ENCODE data around the gene PRKAB1.
A peak's percentile ranks its signal among the peaks of the same experiment; 100 is the strongest.
"Not testable (repeated sequence)": the region's sequence is repeated elsewhere in the genome, so short reads cannot be mapped to it uniquely, and the experiment has no call there.

PRKAB1 gene

DNA sequence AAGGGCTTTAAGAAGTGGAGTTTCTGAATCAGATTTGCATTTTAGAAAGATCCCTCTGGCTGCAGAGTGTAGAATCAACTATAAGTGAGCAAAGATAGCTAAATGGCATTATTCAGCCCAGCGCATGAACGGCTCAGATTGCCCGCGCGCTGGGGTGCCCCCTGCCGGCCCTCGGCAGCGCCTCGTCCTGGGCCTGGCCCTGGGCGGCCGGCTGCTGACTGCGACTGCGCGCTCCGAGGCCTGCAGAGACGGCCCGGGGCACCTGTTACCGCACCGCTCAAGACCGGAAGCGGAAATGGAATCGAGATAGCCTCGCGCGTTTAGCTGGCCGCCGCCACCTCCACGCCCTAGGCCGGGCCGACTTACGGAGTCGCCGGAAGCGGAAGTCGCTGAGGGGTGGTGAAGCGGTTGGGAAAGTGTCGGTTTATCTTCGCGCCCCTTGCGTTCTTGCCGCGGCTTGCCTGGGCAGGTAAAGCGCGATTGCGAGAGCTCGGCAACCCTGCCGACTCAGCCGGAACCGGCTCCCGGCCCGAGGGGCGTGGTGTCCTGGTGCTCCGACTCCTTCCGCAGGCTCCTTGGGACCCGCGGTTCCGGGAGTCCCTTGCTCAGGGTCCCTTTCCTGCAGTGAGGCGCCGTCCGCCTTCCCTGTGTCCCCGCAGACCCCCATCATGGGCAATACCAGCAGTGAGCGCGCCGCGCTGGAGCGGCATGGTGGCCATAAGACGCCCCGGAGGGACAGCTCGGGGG, at the start of gene PRKAB1:
PRKAB1 (plus strand) TSS at position 557 of the 747 bp plus-strand sequence; CDS start at position 669, 112 bp downstream.
- DNase-seq (ENCODE audit: low read depth in 2 of 2), result peak; percentile 95

DNA sequence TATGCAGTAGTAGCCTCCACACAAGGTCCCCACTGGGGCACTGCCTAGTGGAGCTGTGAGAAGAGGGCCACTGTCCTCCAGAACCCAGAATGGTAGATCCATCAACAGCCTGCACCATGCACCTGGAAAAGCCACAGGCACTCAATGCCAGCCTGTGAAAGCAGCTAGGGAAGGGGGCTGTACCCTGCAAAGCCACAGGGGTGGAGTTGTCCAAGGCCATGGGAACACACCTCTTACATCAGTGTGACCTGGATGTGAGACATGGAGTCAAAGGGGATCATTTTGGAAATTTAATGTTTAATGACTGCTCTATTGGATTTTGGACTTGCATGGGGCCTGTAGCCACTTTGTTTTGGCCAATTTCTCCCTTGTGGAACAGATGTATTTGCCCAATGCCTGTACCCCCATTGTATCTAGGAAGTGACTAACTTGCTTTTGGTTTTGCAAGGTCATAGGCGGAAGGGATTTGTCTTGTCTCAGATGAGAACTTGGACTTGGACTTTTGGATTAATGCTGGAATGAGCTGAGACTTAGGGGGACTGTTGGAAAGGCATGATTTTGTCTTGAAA, 49.5 kb upstream of the PRKAB1 start:
- not testable (repeated sequence) for DNase-seq (ENCODE audit: low read depth in 2 of 2)

DNA sequence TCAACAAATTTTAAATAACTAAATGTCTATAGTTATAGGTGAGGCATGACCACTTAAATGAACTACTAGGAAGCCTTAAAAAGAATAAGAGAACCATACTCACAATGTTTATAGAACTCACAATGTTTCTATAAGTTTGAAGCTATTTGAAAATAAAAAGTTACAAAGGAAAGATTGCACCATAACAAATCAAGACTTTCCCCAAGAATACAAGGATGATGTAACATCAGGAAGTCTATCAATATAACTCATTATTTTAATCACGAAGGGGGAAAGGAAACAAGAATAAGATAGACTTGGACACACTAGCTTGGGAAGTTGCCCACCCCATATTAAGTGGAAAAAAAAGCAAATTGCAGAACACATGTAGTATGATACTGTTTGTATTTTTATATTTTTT, 47.4 kb upstream of the PRKAB1 start:
- no peak for DNase-seq (ENCODE audit: low read depth in 2 of 2)

- no peak for DNase-seq (ENCODE audit: low read depth in 2 of 2)
These were observed 46.1 kb upstream of the PRKAB1 start for GRCh38 chr12:119621878-119622277.

GRCh38 chr12:119624966-119625365, 43.0 kb upstream of the PRKAB1 start:
- no peak for DNase-seq (ENCODE audit: low read depth in 2 of 2)

DNA sequence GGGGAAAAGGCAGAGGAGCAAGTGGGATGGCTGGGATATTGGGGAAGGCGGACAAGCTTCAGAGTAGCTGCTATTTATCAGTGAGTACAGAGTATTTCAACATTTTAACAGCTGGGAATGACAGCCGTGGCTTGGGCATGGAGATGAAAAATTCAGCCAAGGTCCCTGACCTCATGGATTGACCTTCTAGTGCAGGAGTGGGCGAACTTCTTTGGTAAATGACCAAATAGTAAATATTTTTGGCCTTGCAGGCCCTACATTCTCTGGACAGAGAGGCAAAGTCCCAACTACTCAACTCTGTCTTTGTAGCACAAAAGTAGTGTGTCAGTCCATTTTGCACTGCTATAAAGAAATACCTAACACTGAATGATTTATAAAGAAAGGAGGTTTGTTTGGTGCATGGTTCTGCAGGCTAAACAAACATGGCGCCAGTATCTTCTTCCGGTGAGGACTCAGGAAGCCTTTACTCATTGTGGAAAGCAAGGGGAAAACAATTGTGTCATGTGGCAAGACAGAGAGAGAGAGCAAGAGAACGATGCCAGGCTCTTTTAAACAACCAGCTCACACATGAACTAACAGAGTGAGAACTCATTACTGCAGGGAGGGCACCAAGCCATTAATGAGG, 40.8 kb upstream of the PRKAB1 start:
- no peak for DNase-seq (ENCODE audit: low read depth in 2 of 2)

DNA sequence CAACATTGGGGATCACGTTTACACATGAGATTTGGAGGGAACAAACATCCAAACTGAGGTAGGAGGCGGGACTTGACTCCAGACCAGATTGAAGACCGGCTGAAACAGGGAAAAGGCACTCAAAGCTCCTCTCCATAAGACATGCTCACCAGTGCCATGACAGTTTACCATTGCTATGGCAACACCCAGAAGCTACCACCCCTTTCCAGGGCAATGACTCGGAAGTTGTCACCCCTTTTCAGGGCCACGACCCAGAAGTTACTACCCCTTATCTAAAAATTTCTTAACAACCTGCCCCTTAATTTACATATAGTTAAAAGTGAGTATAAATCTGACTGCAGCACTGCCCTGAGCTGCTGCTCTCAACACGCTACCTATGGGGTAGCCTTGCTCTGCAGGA, 40.2 kb upstream of the PRKAB1 start:
- DNase-seq (ENCODE audit: low read depth in 2 of 2), result no peak

- no peak for DNase-seq (ENCODE audit: low read depth in 2 of 2)
These were observed 37.6 kb upstream of the PRKAB1 start for GRCh38 chr12:119630223-119630780.

GRCh38 chr12:119630962-119631550, 36.9 kb upstream of the PRKAB1 start:
- no peak for DNase-seq (ENCODE audit: low read depth in 2 of 2)

GRCh38 chr12:119631930-119632678, 35.8 kb upstream of the PRKAB1 start:
- no peak for DNase-seq (ENCODE audit: low read depth in 2 of 2)

DNA sequence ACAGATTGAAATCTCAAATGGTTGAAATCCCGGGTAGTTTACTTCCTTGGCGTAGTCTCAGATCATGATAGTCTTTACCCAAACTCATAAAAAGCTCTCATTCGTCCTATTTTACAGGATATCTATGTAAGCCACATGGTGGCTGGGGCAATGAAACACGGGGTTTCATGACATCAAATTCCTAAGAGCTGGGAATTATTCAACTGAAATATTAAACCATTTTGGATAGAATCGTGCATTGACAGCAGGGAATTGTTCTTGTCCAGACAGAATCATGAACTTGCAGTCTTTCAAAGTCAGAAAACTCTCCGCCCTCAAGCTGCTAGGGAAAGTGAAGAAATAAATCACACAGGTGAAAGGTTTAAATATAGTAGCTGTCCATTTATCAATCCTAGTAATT, 33.2 kb upstream of the PRKAB1 start:
- no peak for DNase-seq (ENCODE audit: low read depth in 2 of 2)

DNA sequence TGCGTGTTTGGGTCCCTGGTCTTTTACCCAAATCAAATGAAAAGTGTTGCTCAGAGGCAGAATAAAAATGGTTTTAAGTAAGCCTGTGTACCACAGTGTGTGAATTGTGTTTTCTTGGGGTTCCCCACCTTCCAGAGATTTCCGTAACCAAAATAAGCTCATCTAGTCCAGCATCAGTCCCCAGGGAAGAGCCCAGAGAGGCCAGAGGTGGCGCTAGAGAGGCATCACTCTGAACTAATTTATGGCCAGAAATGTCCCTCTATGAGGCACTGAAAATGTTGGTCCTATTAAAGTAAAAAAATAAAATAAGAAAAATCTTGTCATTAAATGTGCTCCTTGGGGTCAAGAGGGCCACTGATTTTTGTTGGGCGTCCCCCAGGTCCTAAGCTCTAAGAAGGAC, 24.9 kb upstream of the PRKAB1 start:
- no peak for DNase-seq (ENCODE audit: low read depth in 2 of 2)

DNA sequence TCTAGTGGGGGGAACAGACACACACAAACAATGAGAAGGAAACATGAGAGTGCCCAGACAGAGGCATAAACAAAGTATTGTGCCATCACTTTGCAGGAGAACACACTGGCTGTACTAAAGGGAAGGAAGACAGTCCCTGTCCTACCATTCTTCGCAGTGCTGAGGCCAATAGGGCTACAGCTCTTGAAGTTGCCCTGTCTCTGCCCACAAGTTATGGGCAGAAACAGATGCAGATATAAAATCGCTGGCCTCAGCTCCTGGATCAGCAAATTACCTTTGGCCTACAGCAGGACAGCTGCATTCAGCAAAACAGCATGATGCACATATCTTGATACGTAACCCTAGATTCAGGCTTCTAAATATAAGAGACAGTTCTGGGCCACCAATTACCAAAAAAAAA, 23.0 kb upstream of the PRKAB1 start:
- DNase-seq (ENCODE audit: low read depth in 2 of 2), result no peak

DNA sequence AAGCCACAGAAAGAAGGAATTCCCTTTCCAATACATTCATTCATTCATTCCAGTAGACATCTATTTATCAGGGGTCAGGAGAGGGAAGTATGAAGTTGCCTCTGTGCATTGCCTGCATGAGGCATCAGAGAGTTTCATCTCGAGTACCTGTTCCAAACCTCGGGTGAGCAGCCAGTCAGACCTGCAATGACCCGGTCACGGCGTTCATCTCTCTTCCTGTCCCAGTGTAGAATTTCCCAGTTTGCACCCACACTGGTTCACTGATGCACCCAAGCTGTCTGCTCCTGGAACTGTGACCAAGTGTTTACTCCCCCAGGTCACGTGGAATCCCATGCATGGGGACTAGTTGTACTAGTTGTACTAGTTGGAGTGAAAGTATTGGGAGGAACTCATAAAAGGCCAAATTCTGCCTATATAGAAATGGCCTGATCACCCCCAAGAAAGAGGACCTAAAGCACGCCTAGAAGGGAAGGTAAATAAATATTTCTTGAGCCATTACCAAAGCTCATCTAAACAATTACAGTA, 22.3 kb upstream of the PRKAB1 start:
- no peak for DNase-seq (ENCODE audit: low read depth in 2 of 2)

- no peak for DNase-seq (ENCODE audit: low read depth in 2 of 2)
These were observed 18.6 kb upstream of the PRKAB1 start for GRCh38 chr12:119649202-119649808.

GRCh38 chr12:119652665-119653064, 15.3 kb upstream of the PRKAB1 start:
- no peak for DNase-seq (ENCODE audit: low read depth in 2 of 2)

- not testable (repeated sequence) for DNase-seq (ENCODE audit: low read depth in 2 of 2)
These were observed 10.9 kb upstream of the PRKAB1 start for GRCh38 chr12:119657001-119657400.

DNA sequence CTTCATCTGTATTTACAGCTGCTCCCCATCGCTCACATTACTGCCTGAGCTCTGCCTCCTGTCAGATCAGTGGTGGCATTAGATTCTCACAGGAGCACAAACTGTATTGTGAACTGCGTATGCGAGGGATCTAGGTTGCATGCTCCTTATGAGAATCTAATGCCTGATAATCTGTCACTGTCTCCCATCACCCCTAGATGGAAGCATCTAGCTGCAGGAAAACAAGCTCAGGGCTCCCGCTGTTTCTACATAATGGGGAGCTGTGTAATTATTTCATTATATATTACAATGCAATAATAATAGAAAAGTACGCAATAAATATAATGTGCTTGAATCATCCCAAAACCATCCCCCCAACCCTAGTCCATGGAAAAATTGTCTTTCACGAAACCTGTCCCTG, 9.8 kb upstream of the PRKAB1 start:
- DNase-seq (ENCODE audit: low read depth in 2 of 2), result not testable (repeated sequence)

DNA sequence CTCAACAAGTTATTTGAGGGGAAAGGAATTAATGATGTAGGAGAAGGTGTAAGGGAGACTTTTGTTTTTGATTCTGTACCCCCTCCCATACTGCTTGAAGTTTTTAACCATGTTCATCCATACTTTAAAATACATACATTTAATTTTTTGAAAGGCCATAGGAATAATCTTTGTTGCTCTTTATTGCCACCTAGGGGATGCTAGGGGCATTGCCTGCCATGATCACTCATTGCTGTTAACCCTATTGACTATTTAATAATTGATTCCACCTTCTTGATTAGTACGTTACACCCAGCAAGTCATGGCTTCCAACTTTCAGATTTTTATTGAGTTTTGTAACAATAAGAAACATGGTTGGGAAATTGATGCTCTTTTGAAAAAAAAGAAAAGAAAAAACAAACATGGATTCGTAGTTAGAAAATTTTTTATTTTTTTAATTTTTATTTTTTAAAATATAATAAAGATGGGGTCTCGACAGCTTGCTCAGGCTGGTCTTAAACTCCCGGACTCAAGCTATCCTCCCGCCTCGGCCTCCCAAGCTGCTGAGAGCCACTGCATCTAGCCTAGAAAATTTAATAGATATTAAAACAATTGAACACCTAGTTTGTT, 8.5 kb upstream of the PRKAB1 start:
- no peak for DNase-seq (ENCODE audit: low read depth in 2 of 2)

DNA sequence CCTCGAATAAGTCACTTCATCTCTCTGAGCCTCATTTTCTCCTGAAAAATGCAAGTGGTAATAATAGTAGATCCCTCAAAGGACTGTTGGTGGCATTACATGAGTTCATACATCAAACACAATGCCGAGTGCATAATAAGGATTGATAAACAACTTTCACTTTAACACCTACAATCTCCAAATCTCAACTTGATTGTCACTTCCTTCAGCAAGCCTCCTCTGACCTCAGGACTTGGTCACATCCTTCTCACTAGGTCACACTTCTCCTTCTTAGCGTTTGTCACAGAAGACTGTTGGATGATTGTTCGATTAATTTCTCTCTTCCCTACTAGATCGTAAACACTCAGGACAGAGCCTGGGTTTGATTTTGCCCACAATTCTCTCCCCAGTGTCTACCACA, 7.9 kb upstream of the PRKAB1 start:
- no peak for DNase-seq (ENCODE audit: low read depth in 2 of 2)

GRCh38 chr12:119661882-119662281, 6.1 kb upstream of the PRKAB1 start:
- no peak for DNase-seq (ENCODE audit: low read depth in 2 of 2)
